HepG2 (cell line): ENCODE data around the gene MB21D2. TPM values are rescaled to one million over a fixed set of nuclear protein-coding genes. Genes with fewer than 3 reads are reported as not detected.

ENCODE experiments used
- ATAC-seq: fragments of 200-7000 bp; cut with Tn5 transposase; 3 replicates; pipeline ENCODE4 v1.9.1; 2020; ENCODE audit warnings: mild to moderate bottlenecking, moderate library complexity
- BruUV-seq: library from RNA; stranded (reverse); fragments of 400-500 nt; replicated peaks from 2 replicates; lab custom pipeline; 2021; lab: Mats Ljungman, UMichigan
- CTCF ChIA-PET: fragments of 300-600 bp; formaldehyde crosslinking; extraction: SDS; loops from one replicate; lab custom pipeline; 2021; ENCODE audit warnings: low total read pairs, inconsistent platforms, low intra/inter-chr PET ratio; lab: Yijun Ruan, JAX
- POLR2A ChIA-PET: fragments of 350-600 bp; sonication (Branson Sonifier 250); formaldehyde crosslinking; loops from one replicate; lab custom pipeline; 2020; ENCODE audit warnings: antibody characterized with exemption, inconsistent platforms; lab: Yijun Ruan, JAX
- DNase-seq: peaks from one replicate; pipeline ENCODE4 v3.0.0-alpha.2; 2015; ENCODE audit warnings: low spot score
- FAIRE-seq: peaks from 3 replicates; lab custom pipeline; 2011; peaks lifted over from hg19 to GRCh38; lab: Jason Lieb, UNC
- H2AFZ ChIP-seq: one replicate; pipeline ENCODE4 v1.6.1; 2011; ENCODE audit warnings: low read length, inconsistent platforms
- H3K27ac ChIP-seq: fragments of 300-600 bp; 3 replicates; pipeline ENCODE4 v1.8.0; 2011; ENCODE audit warnings: mixed run types, mild to moderate bottlenecking, mixed read lengths, low read length, inconsistent platforms; ENCODE audit not compliant: insufficient read depth; ENCODE audit errors: extremely low read length
- H3K27me3 ChIP-seq, 2 experiments: fragments of 200-600 bp in 1 of 2; 2 replicates in 1 of 2; 3 replicates in 1 of 2; pipeline versions ENCODE4 v1.6.0 to v1.8.0; 2011; ENCODE audit warnings: low read length in 2 of 2, mild to moderate bottlenecking in 2 of 2, moderate library complexity in 2 of 2, inconsistent platforms in 1 of 2; ENCODE audit not compliant: insufficient read depth in 2 of 2, control insufficient read depth in 1 of 2
- H3K36me3 ChIP-seq, 2 experiments: fragments of 200-600 bp in 1 of 2; replicated peaks in 1 of 2; 2 replicates in 1 of 2; 3 replicates in 1 of 2; pipeline versions ENCODE4 v1.5.1 to v1.8.0; 2011; ENCODE audit warnings: low read length in 2 of 2, inconsistent platforms in 1 of 2; ENCODE audit not compliant: insufficient read depth in 2 of 2, control insufficient read depth in 1 of 2
- H3K4me1 ChIP-seq: 2 replicates; pipeline ENCODE4 v1.5.1; 2012; ENCODE audit warnings: low read length, inconsistent platforms; ENCODE audit not compliant: insufficient read depth
- H3K4me2 ChIP-seq: 2 replicates; pipeline ENCODE4 v1.6.0; 2011; ENCODE audit warnings: low read depth, low read length, inconsistent platforms
- H3K4me3 ChIP-seq, 3 experiments: fragments of 200-600 bp in 1 of 3; sonication (generic), shearing (Covaris generic) in 1 of 3; replicated peaks in 1 of 3; 2 replicates each; pipeline ENCODE4 v1.5.1; 2011 to 2016; ENCODE audit warnings: low read length in 3 of 3, inconsistent platforms in 2 of 3, low read depth in 2 of 3, mild to moderate bottlenecking in 2 of 3, control low read depth in 1 of 3, mixed read lengths in 1 of 3; ENCODE audit not compliant: insufficient read depth in 1 of 3
- H3K79me2 ChIP-seq: one replicate; pipeline ENCODE4 v1.6.1; 2011; ENCODE audit warnings: low read length, inconsistent platforms; ENCODE audit not compliant: insufficient read depth
- H3K9ac ChIP-seq: 2 replicates; pipeline ENCODE4 v1.6.0; 2011; ENCODE audit warnings: mild to moderate bottlenecking, low read depth, low read length, inconsistent platforms; ENCODE audit not compliant: insufficient read depth
- H3K9me3 ChIP-seq: 2 replicates; pipeline ENCODE4 v1.5.1; 2012; ENCODE audit warnings: mild to moderate bottlenecking, low read length
- H4K20me1 ChIP-seq: 2 replicates; pipeline ENCODE4 v1.6.0; 2011; ENCODE audit warnings: inconsistent platforms, mild to moderate bottlenecking, low read length, moderate library complexity; ENCODE audit not compliant: insufficient read depth
- ATAD3A ChIP-seq: sonication (generic); formaldehyde crosslinking; IDR thresholded peaks from 2 replicates; pipeline ENCODE4 v1.4.0; 2020; ENCODE audit warnings: missing genetic modification reagents
- IRX3 ChIP-seq: sonication (generic); formaldehyde crosslinking; IDR thresholded peaks from 2 replicates; pipeline ENCODE4 v1.8.1; 2023; ENCODE audit warnings: mild to moderate bottlenecking, low read depth, missing genetic modification reagents, borderline replicate concordance
- KAT2B ChIP-seq: fragments of 150-350 bp; IDR thresholded peaks from 2 replicates; pipeline ENCODE4 v1.6.1; 2014; ENCODE audit warnings: low read depth, low read length, borderline replicate concordance
- MED13 ChIP-seq: sonication (generic); formaldehyde crosslinking; IDR thresholded peaks from 2 replicates; pipeline ENCODE4 v1.5.0; 2020; ENCODE audit warnings: missing genetic modification reagents
- MLX ChIP-seq: IDR thresholded peaks from 2 replicates; pipeline ENCODE4 v1.6.1; 2016
- NRL ChIP-seq: sonication (generic); formaldehyde crosslinking; IDR thresholded peaks from 2 replicates; pipeline ENCODE4 v1.5.0; 2020; ENCODE audit warnings: missing genetic modification reagents, mild to moderate bottlenecking, moderate library complexity, borderline replicate concordance
- TBX2 ChIP-seq: sonication (generic); formaldehyde crosslinking; IDR thresholded peaks from 2 replicates; pipeline ENCODE4 v1.5.0; 2020; ENCODE audit warnings: missing genetic modification reagents, mild to moderate bottlenecking, borderline replicate concordance
- U2AF2 ChIP-seq: fragments of 200-400 bp; formaldehyde crosslinking; IDR thresholded peaks from 2 replicates; pipeline ENCODE4 v1.6.1; 2017; ENCODE audit warnings: low read depth, mild to moderate bottlenecking, low read length
- ZNF10 ChIP-seq: sonication (generic); formaldehyde crosslinking; IDR thresholded peaks from 2 replicates; pipeline ENCODE4 v1.4.0; 2020; ENCODE audit warnings: mild to moderate bottlenecking, low read depth, missing genetic modification reagents, borderline replicate concordance
- ZNF12 ChIP-seq: sonication (generic); formaldehyde crosslinking; IDR thresholded peaks from 2 replicates; pipeline ENCODE4 v1.5.0; 2020; ENCODE audit warnings: missing genetic modification reagents
- ZNF773 ChIP-seq: sonication (generic); formaldehyde crosslinking; IDR thresholded peaks from 2 replicates; pipeline ENCODE4 v1.4.0; 2020; ENCODE audit warnings: missing genetic modification reagents, borderline replicate concordance
- WGBS: methylation state at CpG from one replicate; pipeline ENCODE4 v1.1.6; 2017; ENCODE audit warnings: low lambda C conversion rate; 5-methylcytosine and 5-hydroxymethylcytosine counted together
- in situ Hi-C: cut with HindIII; loops from 2 replicates; pipeline ENCODE4 v1.10.0; 2017; ENCODE audit warnings: low pct_unique_long_range_greater_than_20kb; ENCODE audit not compliant: extremely low pct_ligation_motif_present
- intact Hi-C: fragments of 100-400 bp; cut with micrococcal nuclease; formaldehyde crosslinking; loops from one replicate; pipeline ENCODE4 v1.10.0; 2022; ENCODE audit not compliant: unreplicated experiment
- polyA plus RNA-seq, 8 experiments: library from polyadenylated mRNA; depleted of rRNA in 3 of 8; stranded (reverse) in 7 of 8; unstranded in 1 of 8; fragments of >200 nt; fragmentation: Illumina TruSeq in 4 of 8; extraction: Trizol in 4 of 8; gene quantifications; 2 replicates each; pipeline versions ENCODE4 v1.2.1 to v1.2.3, GENCODE V29; 2011 to 2016; ENCODE audit warnings: low read depth in 4 of 8, missing spikeins in 1 of 8, mixed read lengths in 1 of 8; ENCODE audit not compliant: insufficient read depth in 1 of 8
- total RNA-seq, 5 experiments: library from RNA; depleted of rRNA; stranded (reverse); fragments of >200 nt; fragmentation: Illumina TruSeq; extraction: Trizol; gene quantifications; 2 replicates each; pipeline ENCODE4 v1.2.3, GENCODE V29; 2016; ENCODE audit warnings: low read depth in 1 of 5
- TF ChIP-seq, protein P1 (sequence below): fragments of 450-650 bp; IDR thresholded peaks from 2 replicates; pipeline ENCODE4 v1.6.1; 2017
- TF ChIP-seq, protein P2 (sequence below): sonication (generic); formaldehyde crosslinking; IDR thresholded peaks from 2 replicates; pipeline ENCODE4 v1.4.0; 2020; ENCODE audit warnings: low read depth, missing genetic modification reagents

Gene MB21D2
- total and polyA plus RNA-seq, 2 of the 13 experiments (the other 11 are each of a cell fraction or from before 2014, with no cell fraction given): 0.90 to 1.6 TPM

DNA sequence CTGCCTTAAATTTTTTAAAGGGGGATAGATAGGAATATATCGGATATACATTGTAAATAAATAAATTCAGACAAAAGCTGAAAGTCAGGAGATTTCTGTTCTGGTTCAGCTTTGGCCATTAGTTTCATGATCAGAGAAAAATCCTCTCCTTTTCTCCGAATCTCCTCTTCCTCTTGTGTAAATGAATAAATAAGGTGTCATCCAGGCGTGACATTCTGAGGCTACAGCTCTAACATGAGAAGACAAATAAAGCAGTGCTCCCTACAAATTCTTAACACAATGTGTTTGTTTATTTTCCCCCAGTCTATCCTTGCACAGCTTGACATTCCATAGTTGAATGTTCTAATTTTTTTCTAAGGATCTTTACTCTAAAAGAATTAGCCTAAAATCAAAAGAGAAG lies 9.4 kb upstream of the MB21D2 start:
- H3K9me3 ChIP-seq: no peaks in the 10 kb centered on the region
- intact Hi-C loops (no loop called here), in situ Hi-C loops (no loop called here)
- no peaks in the 10 kb centered on the region for H4K20me1 ChIP-seq
- WGBS: 18% methylated on average over 3 of the region's 3 CpGs
- TF ChIP-seq IRX3 (CRISPR knock-in tag) (no peak), MED13 (CRISPR knock-in tag) (no peak), ATAD3A (CRISPR knock-in tag) (no peak), ZNF12 (CRISPR knock-in tag) (no peak), MLX (CRISPR knock-in tag) (no peak), ZNF773 (no peak), KAT2B (no peak), NRL (CRISPR knock-in tag) (no peak), ZNF10 (CRISPR knock-in tag) (no peak)
- H3K79me2 ChIP-seq: no peaks in the 10 kb centered on the region
- H3K9ac ChIP-seq: no peak overlapping the region
- H3K36me3 ChIP-seq: no peaks in the 10 kb centered on the region
- no peak overlapping the region for H3K27ac ChIP-seq
- CTCF ChIA-PET: no interaction called here
- POLR2A ChIA-PET: no interaction called here
- FAIRE-seq: no peak
- H3K4me2 ChIP-seq: no peak overlapping the region
- no peaks in the 10 kb centered on the region for H3K27me3 ChIP-seq
- no peaks in the 10 kb centered on the region for H3K4me1 ChIP-seq
- H3K4me3 ChIP-seq: no peak overlapping the region
- DNase-seq: no peak
- no peak for ATAC-seq
- no TSS peak for BruUV-seq
- H2AFZ ChIP-seq: no peak overlapping the region

GRCh38 chr3:192923731-192924130 lies 6.1 kb upstream of the MB21D2 start:
- H4K20me1 ChIP-seq: no peaks in the 10 kb centered on the region
- H3K27me3 ChIP-seq: peaks cover 0 to 12% of the 10 kb centered on the region in 2 experiments; a peak in 1 of 5 replicates
- intact Hi-C loops (no loop called here), in situ Hi-C loops (loop anchor here (25.0 kb wide), 1 partner anchor 664 kb away; the partner anchor contains the start of gene OPA1)
- H3K27ac ChIP-seq: no peak overlapping the region
- BruUV-seq: no TSS peak
- DNase-seq (no peak), ATAC-seq (no peak), FAIRE-seq (no peak)
- no peak overlapping the region for H3K4me2 ChIP-seq
- no peaks in the 10 kb centered on the region for H3K9me3 ChIP-seq
- H3K36me3 ChIP-seq: no peaks in the 10 kb centered on the region
- CTCF ChIA-PET: no interaction called here
- peaks cover 2% of the 10 kb centered on the region; the same call in 1 of the 2 replicates for H3K4me1 ChIP-seq
- no peaks in the 10 kb centered on the region for H3K79me2 ChIP-seq
- 10% methylated on average over 2 of the region's 2 CpGs for WGBS
- H3K9ac ChIP-seq: no peak overlapping the region
- POLR2A ChIA-PET: interaction anchor here (1.5 kb wide), 1 partner anchor 27 kb away, joined by 3 read pairs; no protein-coding TSS in a partner anchor
- H2AFZ ChIP-seq: no peak overlapping the region
- no peak overlapping the region for H3K4me3 ChIP-seq
- TF ChIP-seq, protein P1, sequence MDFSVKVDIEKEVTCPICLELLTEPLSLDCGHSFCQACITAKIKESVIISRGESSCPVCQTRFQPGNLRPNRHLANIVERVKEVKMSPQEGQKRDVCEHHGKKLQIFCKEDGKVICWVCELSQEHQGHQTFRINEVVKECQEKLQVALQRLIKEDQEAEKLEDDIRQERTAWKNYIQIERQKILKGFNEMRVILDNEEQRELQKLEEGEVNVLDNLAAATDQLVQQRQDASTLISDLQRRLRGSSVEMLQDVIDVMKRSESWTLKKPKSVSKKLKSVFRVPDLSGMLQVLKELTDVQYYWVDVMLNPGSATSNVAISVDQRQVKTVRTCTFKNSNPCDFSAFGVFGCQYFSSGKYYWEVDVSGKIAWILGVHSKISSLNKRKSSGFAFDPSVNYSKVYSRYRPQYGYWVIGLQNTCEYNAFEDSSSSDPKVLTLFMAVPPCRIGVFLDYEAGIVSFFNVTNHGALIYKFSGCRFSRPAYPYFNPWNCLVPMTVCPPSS: no peak
- TF ChIP-seq, protein P2, sequence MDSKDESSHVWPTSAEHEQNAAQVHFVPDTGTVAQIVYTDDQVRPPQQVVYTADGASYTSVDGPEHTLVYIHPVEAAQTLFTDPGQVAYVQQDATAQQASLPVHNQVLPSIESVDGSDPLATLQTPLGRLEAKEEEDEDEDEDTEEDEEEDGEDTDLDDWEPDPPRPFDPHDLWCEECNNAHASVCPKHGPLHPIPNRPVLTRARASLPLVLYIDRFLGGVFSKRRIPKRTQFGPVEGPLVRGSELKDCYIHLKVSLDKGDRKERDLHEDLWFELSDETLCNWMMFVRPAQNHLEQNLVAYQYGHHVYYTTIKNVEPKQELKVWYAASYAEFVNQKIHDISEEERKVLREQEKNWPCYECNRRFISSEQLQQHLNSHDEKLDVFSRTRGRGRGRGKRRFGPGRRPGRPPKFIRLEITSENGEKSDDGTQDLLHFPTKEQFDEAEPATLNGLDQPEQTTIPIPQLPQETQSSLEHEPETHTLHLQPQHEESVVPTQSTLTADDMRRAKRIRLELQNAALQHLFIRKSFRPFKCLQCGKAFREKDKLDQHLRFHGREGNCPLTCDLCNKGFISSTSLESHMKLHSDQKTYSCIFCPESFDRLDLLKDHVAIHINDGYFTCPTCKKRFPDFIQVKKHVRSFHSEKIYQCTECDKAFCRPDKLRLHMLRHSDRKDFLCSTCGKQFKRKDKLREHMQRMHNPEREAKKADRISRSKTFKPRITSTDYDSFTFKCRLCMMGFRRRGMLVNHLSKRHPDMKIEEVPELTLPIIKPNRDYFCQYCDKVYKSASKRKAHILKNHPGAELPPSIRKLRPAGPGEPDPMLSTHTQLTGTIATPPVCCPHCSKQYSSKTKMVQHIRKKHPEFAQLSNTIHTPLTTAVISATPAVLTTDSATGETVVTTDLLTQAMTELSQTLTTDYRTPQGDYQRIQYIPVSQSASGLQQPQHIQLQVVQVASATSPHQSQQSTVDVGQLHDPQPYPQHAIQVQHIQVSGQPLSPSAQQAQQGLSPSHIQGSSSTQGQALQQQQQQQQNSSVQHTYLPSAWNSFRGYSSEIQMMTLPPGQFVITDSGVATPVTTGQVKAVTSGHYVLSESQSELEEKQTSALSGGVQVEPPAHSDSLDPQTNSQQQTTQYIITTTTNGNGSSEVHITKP (CRISPR knock-in tag): no peak
- TF ChIP-seq TBX2 (CRISPR knock-in tag): no peak
- TF ChIP-seq U2AF2: no peak
